Activated CD4-positive, alpha-beta T cell treated with anti-CD3 and anti-CD28 coated beads for 4 hours (primary cell): ENCODE measurements around the gene TCHHL1.

ENCODE experiments used
- DNase-seq, 2 donors: peaks; one replicate each; pipeline ENCODE4 v3.0.0-alpha.2; 2020

TCHHL1 gene

GRCh38 chr1:152036267-152037216, 52.3 kb downstream of the TCHHL1 start, which contains the start of gene S100A11:
TSS of gene S100A11 (minus strand) at chr1:152037004. CDS start at chr1:152036915, 89 bp downstream.
- DNase-seq: peak; percentile 79

GRCh38 chr1:152035539-152036266, 53.2 kb downstream of the TCHHL1 start:
- DNase-seq: peak in 1 of 2 donors; percentile 14

GRCh38 chr1:152034654-152035538, 54.0 kb downstream of the TCHHL1 start:
- peak; percentile 56 to 68 for DNase-seq

GRCh38 chr1:152034324-152034653, 54.6 kb downstream of the TCHHL1 start:
- no peak for DNase-seq
